ENCODE data around the gene DCDC1. TPM values are rescaled to one million over a fixed set of nuclear protein-coding genes. Genes with fewer than 3 reads are reported as not detected.

DCDC1 gene
- total RNA-seq, 2 experiments from 2014 or later: 0.13 TPM; not detected in 1

DNA sequence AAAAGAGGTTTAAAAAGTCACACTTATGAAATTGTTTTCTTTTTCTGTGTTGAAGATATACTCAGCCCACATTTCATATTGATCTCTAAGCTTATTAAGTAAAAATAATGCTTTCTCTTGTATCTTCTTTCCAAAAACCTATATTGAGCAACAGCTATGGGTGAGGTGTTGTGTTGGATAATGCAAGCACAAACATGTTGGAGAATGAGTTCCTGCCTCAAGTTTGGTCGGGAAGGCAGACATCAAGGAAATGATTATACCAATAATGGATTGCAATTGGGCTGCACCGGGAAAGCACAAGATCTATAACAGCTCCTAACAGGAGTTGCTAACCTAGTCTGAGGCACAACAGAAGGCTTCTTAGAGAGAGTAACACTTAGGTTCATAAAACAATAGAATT lies 474.5 kb downstream of the DCDC1 start:
- H3K36me3 ChIP-seq (ENCODE audit: insufficient read depth, low read length): no peaks in the 10 kb centered on the region
- no peak overlapping the region for H3K4me3 ChIP-seq (ENCODE audit: low read depth, low read length, poor library complexity, severe bottlenecking)
- H3K9me3 ChIP-seq (ENCODE audit: low read length): no peaks in the 10 kb centered on the region
- no peaks in the 10 kb centered on the region for H3K79me2 ChIP-seq (ENCODE audit: insufficient read depth, low read depth, low read length)
- ChIA-PET POLR2A (interaction anchor here (0.5 to 1.6 kb wide), 3 partner anchors 12 to 1175 kb away, joined by 3 to 4 read pairs (median 4); no protein-coding TSS in a partner anchor), CTCF (ENCODE audit: unreplicated experiment) (no interaction called here)
- BruUV-seq (replicated peaks): no TSS peak
- no peak overlapping the region for H3K27ac ChIP-seq (ENCODE audit: low read depth, low read length, poor library complexity, severe bottlenecking)
- H3K4me2 ChIP-seq (ENCODE audit: low read length): no peak overlapping the region
- no peaks in the 10 kb centered on the region for H3K9me2 ChIP-seq (ENCODE audit: insufficient read depth, low read length)
- TF ChIP-seq EZH2phosphoT487 (IDR thresholded peaks at IDR 0.05; ENCODE audit: borderline replicate concordance, low read depth, low read length): no peak
- TF ChIP-seq, protein P1, sequence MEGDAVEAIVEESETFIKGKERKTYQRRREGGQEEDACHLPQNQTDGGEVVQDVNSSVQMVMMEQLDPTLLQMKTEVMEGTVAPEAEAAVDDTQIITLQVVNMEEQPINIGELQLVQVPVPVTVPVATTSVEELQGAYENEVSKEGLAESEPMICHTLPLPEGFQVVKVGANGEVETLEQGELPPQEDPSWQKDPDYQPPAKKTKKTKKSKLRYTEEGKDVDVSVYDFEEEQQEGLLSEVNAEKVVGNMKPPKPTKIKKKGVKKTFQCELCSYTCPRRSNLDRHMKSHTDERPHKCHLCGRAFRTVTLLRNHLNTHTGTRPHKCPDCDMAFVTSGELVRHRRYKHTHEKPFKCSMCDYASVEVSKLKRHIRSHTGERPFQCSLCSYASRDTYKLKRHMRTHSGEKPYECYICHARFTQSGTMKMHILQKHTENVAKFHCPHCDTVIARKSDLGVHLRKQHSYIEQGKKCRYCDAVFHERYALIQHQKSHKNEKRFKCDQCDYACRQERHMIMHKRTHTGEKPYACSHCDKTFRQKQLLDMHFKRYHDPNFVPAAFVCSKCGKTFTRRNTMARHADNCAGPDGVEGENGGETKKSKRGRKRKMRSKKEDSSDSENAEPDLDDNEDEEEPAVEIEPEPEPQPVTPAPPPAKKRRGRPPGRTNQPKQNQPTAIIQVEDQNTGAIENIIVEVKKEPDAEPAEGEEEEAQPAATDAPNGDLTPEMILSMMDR (conservative IDR thresholded peaks at IDR 0.05; ENCODE audit: low read length): no peak
- H2AFZ ChIP-seq (ENCODE audit: low read length): no peak overlapping the region
- intact Hi-C loops (cut with micrococcal nuclease; ENCODE audit: unreplicated experiment): no loop called here
- H3K4me1 ChIP-seq (ENCODE audit: insufficient read depth, low read length, poor library complexity, severe bottlenecking): no peaks in the 10 kb centered on the region
- H4K20me1 ChIP-seq (ENCODE audit: insufficient read depth, low read length): no peaks in the 10 kb centered on the region
- DNase-seq (ENCODE audit: low spot score): no peak

DNA sequence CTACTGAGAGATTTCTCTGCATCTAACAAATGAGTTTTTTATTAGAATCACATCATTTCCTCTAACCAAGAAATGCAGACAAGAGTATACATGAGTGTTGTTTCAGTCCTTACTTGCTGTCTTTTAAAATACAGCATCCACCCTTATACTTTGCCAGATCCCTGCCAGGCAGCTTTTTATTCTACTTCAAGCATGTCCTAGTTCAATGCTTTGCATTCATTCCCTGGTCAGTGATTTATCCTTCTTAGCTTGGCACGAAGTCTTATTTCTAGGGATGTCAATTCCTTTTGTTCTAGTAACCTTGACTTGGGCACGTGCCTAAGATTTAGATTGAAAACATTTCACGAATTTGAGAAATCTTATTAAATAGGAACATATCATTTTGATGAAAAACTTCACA lies 476.2 kb downstream of the DCDC1 start:
- Histone ChIP-seq H3K27ac (ENCODE audit: low read depth, low read length, poor library complexity, severe bottlenecking) (no peak overlapping the region), H2AFZ (ENCODE audit: low read length) (no peak overlapping the region), H3K9me2 (ENCODE audit: insufficient read depth, low read length) (no peaks in the 10 kb centered on the region), H3K4me2 (ENCODE audit: low read length) (no peak overlapping the region), H3K36me3 (ENCODE audit: insufficient read depth, low read length) (no peaks in the 10 kb centered on the region), H3K9me3 (ENCODE audit: low read length) (no peaks in the 10 kb centered on the region), H3K4me1 (ENCODE audit: insufficient read depth, low read length, poor library complexity, severe bottlenecking) (no peaks in the 10 kb centered on the region), H3K79me2 (ENCODE audit: insufficient read depth, low read depth, low read length) (no peaks in the 10 kb centered on the region), H3K4me3 (ENCODE audit: low read depth, low read length, poor library complexity, severe bottlenecking) (no peak overlapping the region), H4K20me1 (ENCODE audit: insufficient read depth, low read length) (no peaks in the 10 kb centered on the region)
- POLR2A ChIA-PET: interaction anchor here (1.1 kb wide), 1 partner anchor 117 kb away, joined by 5 read pairs; no protein-coding TSS in a partner anchor
- no TSS peak for BruUV-seq (replicated peaks)
- DNase-seq (ENCODE audit: low spot score): no peak
- CTCF ChIA-PET (ENCODE audit: unreplicated experiment): no interaction called here
- intact Hi-C loops (cut with micrococcal nuclease; ENCODE audit: unreplicated experiment): no loop called here
- TF ChIP-seq, protein P1 (conservative IDR thresholded peaks at IDR 0.05; ENCODE audit: low read length): no peak
- no peak for TF ChIP-seq EZH2phosphoT487 (IDR thresholded peaks at IDR 0.05; ENCODE audit: borderline replicate concordance, low read depth, low read length)

DNA sequence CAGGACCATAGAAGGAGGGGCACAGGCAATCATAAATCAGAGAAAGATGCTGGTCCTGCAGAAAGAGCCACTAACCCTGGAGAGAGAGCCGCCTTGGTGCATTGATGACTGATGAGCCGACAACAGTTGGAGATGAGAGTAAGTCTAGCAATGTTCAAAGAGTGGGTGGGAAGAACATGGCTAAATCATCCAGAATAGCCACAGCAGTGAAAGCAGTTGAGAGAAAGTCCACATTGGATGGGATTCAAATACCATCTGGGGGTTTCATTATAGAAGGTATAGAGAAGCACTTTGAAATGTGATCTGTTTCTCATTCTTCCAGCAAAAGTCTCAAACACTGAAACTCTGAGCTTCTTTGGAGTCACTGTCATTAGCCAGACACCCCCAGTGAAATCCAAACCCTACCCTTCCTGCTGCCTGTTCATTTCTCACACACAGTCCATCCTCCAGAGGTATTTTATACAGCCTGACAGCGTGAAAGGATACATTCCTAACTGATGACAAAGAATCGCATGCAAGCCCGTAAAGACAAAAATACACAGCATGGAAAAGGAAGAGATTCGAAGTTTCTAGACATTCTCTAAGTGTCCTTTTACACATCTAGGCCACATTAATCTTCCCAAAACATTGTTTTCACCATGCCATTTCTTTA lies 480.3 kb downstream of the DCDC1 start:
- ChIA-PET CTCF (ENCODE audit: unreplicated experiment) (no interaction called here), POLR2A (no interaction called here)
- TF ChIP-seq EZH2phosphoT487 (IDR thresholded peaks at IDR 0.05; ENCODE audit: borderline replicate concordance, low read depth, low read length): no peak
- Histone ChIP-seq H3K36me3 (ENCODE audit: insufficient read depth, low read length) (no peaks in the 10 kb centered on the region), H2AFZ (ENCODE audit: low read length) (no peak overlapping the region), H3K4me2 (ENCODE audit: low read length) (no peak overlapping the region), H3K79me2 (ENCODE audit: insufficient read depth, low read depth, low read length) (no peaks in the 10 kb centered on the region), H3K27ac (ENCODE audit: low read depth, low read length, poor library complexity, severe bottlenecking) (no peak overlapping the region), H3K9me2 (ENCODE audit: insufficient read depth, low read length) (no peaks in the 10 kb centered on the region), H4K20me1 (ENCODE audit: insufficient read depth, low read length) (no peaks in the 10 kb centered on the region), H3K9me3 (ENCODE audit: low read length) (no peaks in the 10 kb centered on the region), H3K4me3 (ENCODE audit: low read depth, low read length, poor library complexity, severe bottlenecking) (no peak overlapping the region), H3K4me1 (ENCODE audit: insufficient read depth, low read length, poor library complexity, severe bottlenecking) (no peaks in the 10 kb centered on the region)
- BruUV-seq (replicated peaks): no TSS peak
- intact Hi-C loops (cut with micrococcal nuclease; ENCODE audit: unreplicated experiment): no loop called here
- DNase-seq (ENCODE audit: low spot score): no peak
